Panc1 (cell line): ENCODE measurements around the gene KCNQ2.

ENCODE experiments used
- CTCF ChIP-seq: fragments of 450-650 bp; IDR thresholded peaks from 2 replicates; pipeline ENCODE4 v1.5.1; 2017; ENCODE audit warnings: mild to moderate bottlenecking
- POLR2AphosphoS5 ChIP-seq: IDR thresholded peaks from 2 replicates; pipeline ENCODE4 v1.6.1; 2012; ENCODE audit warnings: mild to moderate bottlenecking, low read depth, low read length, moderate library complexity
- REST ChIP-seq, 2 experiments: IDR thresholded peaks; 2 replicates each; pipeline ENCODE4 v1.6.1; 2011 to 2012; ENCODE audit warnings: low read depth in 2 of 2, control low read depth in 1 of 2, low read length in 1 of 2, mild to moderate bottlenecking in 1 of 2, moderate library complexity in 1 of 2; ENCODE audit not compliant: insufficient read depth in 1 of 2
- SIN3A ChIP-seq: IDR thresholded peaks from 2 replicates; pipeline ENCODE4 v1.6.1; 2012; ENCODE audit warnings: low read depth, mild to moderate bottlenecking, low read length, moderate library complexity, borderline replicate concordance; ENCODE audit not compliant: insufficient read depth
- TCF7L2 ChIP-seq: IDR thresholded peaks from 2 replicates; pipeline ENCODE4 v1.6.1; 2011; ENCODE audit warnings: mild to moderate bottlenecking, low read depth, low read length, inconsistent platforms

- TF ChIP-seq TCF7L2, result no peak
- TF ChIP-seq CTCF, result no peak
- TF ChIP-seq POLR2AphosphoS5, result no peak
- TF ChIP-seq REST (IDR thresholded peaks at IDR 0.05; ENCODE audit: insufficient read depth in 1 of 2, low read depth in 2 of 2, low read length in 1 of 2), result no peak
- TF ChIP-seq SIN3A, result no peak
Measured at GRCh38 chr20:63370618-63371187, 101.8 kb downstream of the KCNQ2 start.
